Measurements from ENCODE around the gene AGPAT3. TPM values are rescaled to one million over a fixed set of nuclear protein-coding genes. Genes with fewer than 3 reads are reported as not detected.

The AGPAT3 gene
- total and polyA plus RNA-seq, 2 experiments from 2014 or later, result 41.0 to 51.2 TPM

GRCh38 chr21:43817157-43818086, 47.6 kb upstream of the AGPAT3 start:
- Histone ChIP-seq H3K9me2 (replicated peaks; ENCODE audit: insufficient read depth) (no peaks in the 10 kb centered on the region), H3K4me2 (no peak overlapping the region), H3K27ac (no peak overlapping the region), H2AFZ (no peak overlapping the region), H3K79me2 (no peaks in the 10 kb centered on the region), H3K4me3 (no peak overlapping the region), H3K4me1 (ENCODE audit: insufficient read depth) (no peaks in the 10 kb centered on the region), H3K27me3 (no peaks in the 10 kb centered on the region), H3K36me3 (replicated peaks; ENCODE audit: insufficient read depth, low read depth) (no peaks in the 10 kb centered on the region), H4K20me1 (ENCODE audit: insufficient read depth, poor library complexity, severe bottlenecking) (no peaks in the 10 kb centered on the region), H3K9me3 (ENCODE audit: low read depth) (no peaks in the 10 kb centered on the region)
- WGBS (ENCODE audit: low lambda C conversion rate, missing lambda C conversion rate), result 90% methylated on average over 28 of the region's 29 CpGs
- no peak for DNase-seq (ENCODE audit: low spot score)
- no peak for TF ChIP-seq EZH2phosphoT487 (IDR thresholded peaks at IDR 0.05; ENCODE audit: low read depth, severe bottlenecking, unreplicated experiment)
- no peak for TF ChIP-seq CTCF (IDR thresholded peaks at IDR 0.05; ENCODE audit: poor library complexity)

- no peak for DNase-seq (ENCODE audit: low spot score)
- no peaks in the 10 kb centered on the region for H3K36me3 ChIP-seq (replicated peaks; ENCODE audit: insufficient read depth, low read depth)
- no peak overlapping the region for H3K4me2 ChIP-seq
- WGBS (ENCODE audit: low lambda C conversion rate, missing lambda C conversion rate), result 89% methylated on average over 3 of the region's 3 CpGs
- H4K20me1 ChIP-seq (ENCODE audit: insufficient read depth, poor library complexity, severe bottlenecking), result no peaks in the 10 kb centered on the region
- H3K79me2 ChIP-seq, result no peaks in the 10 kb centered on the region
- no peaks in the 10 kb centered on the region for H3K4me1 ChIP-seq (ENCODE audit: insufficient read depth)
- TF ChIP-seq CTCF (IDR thresholded peaks at IDR 0.05; ENCODE audit: poor library complexity), result no peak
- TF ChIP-seq EZH2phosphoT487 (IDR thresholded peaks at IDR 0.05; ENCODE audit: low read depth, severe bottlenecking, unreplicated experiment), result no peak
- TF ChIP-seq EZH2 (IDR thresholded peaks at IDR 0.05; ENCODE audit: borderline replicate concordance), result no peak
- no peak overlapping the region for H3K4me3 ChIP-seq
- no peaks in the 10 kb centered on the region for H3K9me2 ChIP-seq (replicated peaks; ENCODE audit: insufficient read depth)
- H3K27me3 ChIP-seq, result no peaks in the 10 kb centered on the region
- no peaks in the 10 kb centered on the region for H3K9me3 ChIP-seq (ENCODE audit: low read depth)
- no peak overlapping the region for H2AFZ ChIP-seq
- H3K27ac ChIP-seq, result no peak overlapping the region
Measured at GRCh38 chr21:43818685-43819084, 46.3 kb upstream of the AGPAT3 start.

GRCh38 chr21:43819511-43820405, 45.3 kb upstream of the AGPAT3 start:
- Histone ChIP-seq H3K9me3 (ENCODE audit: low read depth) (no peaks in the 10 kb centered on the region), H3K4me3 (no peak overlapping the region), H3K4me2 (no peak overlapping the region), H3K79me2 (no peaks in the 10 kb centered on the region), H3K4me1 (ENCODE audit: insufficient read depth) (no peaks in the 10 kb centered on the region), H2AFZ (no peak overlapping the region), H3K27ac (no peak overlapping the region), H3K9me2 (replicated peaks; ENCODE audit: insufficient read depth) (no peaks in the 10 kb centered on the region), H3K27me3 (no peaks in the 10 kb centered on the region), H3K36me3 (replicated peaks; ENCODE audit: insufficient read depth, low read depth) (no peaks in the 10 kb centered on the region), H4K20me1 (ENCODE audit: insufficient read depth, poor library complexity, severe bottlenecking) (no peaks in the 10 kb centered on the region)
- 92% methylated on average over 25 of the region's 25 CpGs for WGBS (ENCODE audit: low lambda C conversion rate, missing lambda C conversion rate)
- no peak for DNase-seq (ENCODE audit: low spot score)
- TF ChIP-seq CTCF (IDR thresholded peaks at IDR 0.05; ENCODE audit: poor library complexity), result no peak
- no peak for TF ChIP-seq EZH2 (IDR thresholded peaks at IDR 0.05; ENCODE audit: borderline replicate concordance)
- TF ChIP-seq EZH2phosphoT487 (IDR thresholded peaks at IDR 0.05; ENCODE audit: low read depth, severe bottlenecking, unreplicated experiment), result no peak

Measured in hepatocyte (in vitro differentiated cells).